NCI-H187 (cell line): ENCODE measurements around the gene NCAN.
"Not testable (repeated sequence)": the region's sequence is repeated elsewhere in the genome, so short reads cannot be mapped to it uniquely, and the experiment has no call there.

ENCODE experiments used
- DNase-seq, 2 experiments: peaks; one replicate each; lab custom pipeline; 2025; lab: John Stamatoyannopoulos, UW

NCAN gene

GRCh38 chr19:19193926-19194325 lies 17.8 kb upstream of the NCAN start:
- DNase-seq = no peak

GRCh38 chr19:19201697-19202630 lies 9.8 kb upstream of the NCAN start:
- no peak for DNase-seq

- DNase-seq = no peak
Observed at GRCh38 chr19:19202707-19203011, 9.1 kb upstream of the NCAN start.

GRCh38 chr19:19203012-19203856 lies 8.5 kb upstream of the NCAN start, which contains the start of gene NR2C2AP:
Gene NR2C2AP, minus strand, starts transcription at chr19:19203414. Its CDS starts 354 bp downstream, at chr19:19203060.
- DNase-seq = peak; percentile 71 to 79

- DNase-seq = no peak
Observed at GRCh38 chr19:19204181-19204580, 7.6 kb upstream of the NCAN start.

- no peak for DNase-seq
Observed at GRCh38 chr19:19205416-19206410, 6.0 kb upstream of the NCAN start.

GRCh38 chr19:19206938-19207337 lies 4.8 kb upstream of the NCAN start:
- DNase-seq = no peak

GRCh38 chr19:19207637-19208572 lies 3.9 kb upstream of the NCAN start:
- DNase-seq = no peak

GRCh38 chr19:19209372-19209771 lies 2.4 kb upstream of the NCAN start:
- peak in 1 of 2 experiments; percentile 8 for DNase-seq

GRCh38 chr19:19212916-19213315 lies 1.2 kb downstream of the NCAN start:
- no peak for DNase-seq

GRCh38 chr19:19213426-19214158 lies 1.8 kb downstream of the NCAN start:
- DNase-seq = no peak

- no peak for DNase-seq
Observed at GRCh38 chr19:19214159-19214490, 2.4 kb downstream of the NCAN start.

- no peak for DNase-seq
Observed at GRCh38 chr19:19214892-19215291, 3.1 kb downstream of the NCAN start.

GRCh38 chr19:19215792-19216191 lies 4.0 kb downstream of the NCAN start:
- DNase-seq = no peak

GRCh38 chr19:19217099-19217498 lies 5.3 kb downstream of the NCAN start:
- DNase-seq = no peak

GRCh38 chr19:19218911-19219310 lies 7.2 kb downstream of the NCAN start:
- DNase-seq = no peak

- DNase-seq = not testable (repeated sequence)
Observed at GRCh38 chr19:19221000-19221399, 9.2 kb downstream of the NCAN start.

GRCh38 chr19:19223060-19223459 lies 11.3 kb downstream of the NCAN start:
- no peak for DNase-seq

GRCh38 chr19:19223636-19224035 lies 11.9 kb downstream of the NCAN start:
- no peak for DNase-seq
